ENCODE data around the gene WNT10A. TPM values are rescaled to one million over a fixed set of nuclear protein-coding genes. Genes with fewer than 3 reads are reported as not detected.

The WNT10A gene
- total and polyA plus RNA-seq, 2 of the 8 experiments (the other 6 are each of a cell fraction or from before 2014, with no cell fraction given), result 0.05 TPM; not detected in 1

- TF ChIP-seq ATF2 (IDR thresholded peaks at IDR 0.05; ENCODE audit: low read length) (no peak), TAF1 (IDR thresholded peaks at IDR 0.05; ENCODE audit: low read depth, low read length) (no peak), POLR2AphosphoS5 (IDR thresholded peaks at IDR 0.05; ENCODE audit: low read depth, low read length) (no peak), GTF2F1 (IDR thresholded peaks at IDR 0.05; ENCODE audit: borderline replicate concordance, low read depth, low read length) (no peak), CBX8 (IDR thresholded peaks at IDR 0.05; ENCODE audit: borderline replicate concordance, low read depth, low read length) (no peak), USF2 (IDR thresholded peaks at IDR 0.05; ENCODE audit: low read length) (no peak)
Measured at GRCh38 chr2:218851286-218851685, 29.4 kb upstream of the WNT10A start (continued).

Measured in H1 (cell line).